Activated CD8-positive, alpha-beta T cell treated with anti-CD3 and anti-CD28 coated beads, Interleukin-2, amount 10 ng/mL, durations not matched to agents 7 days and 5 days (primary cell): ENCODE measurements around the gene MTMR12. TPM values are rescaled to one million over a fixed set of nuclear protein-coding genes. Genes with fewer than 3 reads are reported as not detected.
"Not testable (repeated sequence)": the region's sequence is repeated elsewhere in the genome, so short reads cannot be mapped to it uniquely, and the experiment has no call there.

ENCODE experiments used
- ATAC-seq: fragments of 150-1000 bp; cut with Tn5 transposase; one replicate; pipeline ENCODE4 v1.10.0; 2021; ENCODE audit warnings: moderate library complexity
- CTCF ChIA-PET: fragments of 350-600 bp; sonication (Branson Sonifier 250); formaldehyde crosslinking; loops from one replicate; lab custom pipeline; 2021; ENCODE audit warnings: antibody characterized with exemption; lab: Charles Lee
- POLR2A ChIA-PET: fragments of 350-600 bp; sonication (Branson Sonifier 250); formaldehyde crosslinking; loops from one replicate; lab custom pipeline; 2021; ENCODE audit warnings: antibody characterized with exemption; lab: Charles Lee
- DNase-seq: peaks from one replicate; pipeline ENCODE4 v3.0.0-alpha.2; 2020
- H3K27ac Mint-ChIP-seq: one replicate; pipeline ENCODE4 v1.8.0; 2021; ENCODE audit warnings: mild to moderate bottlenecking, mixed read lengths
- H3K27me3 Mint-ChIP-seq: one replicate; pipeline ENCODE4 v1.8.0; 2021; ENCODE audit warnings: low read depth, mixed read lengths
- H3K36me3 Mint-ChIP-seq: one replicate; pipeline ENCODE4 v1.8.0; 2021; ENCODE audit warnings: low read depth, mixed read lengths
- H3K4me1 Mint-ChIP-seq: one replicate; pipeline ENCODE4 v1.8.0; 2021; ENCODE audit warnings: low read depth, mixed read lengths
- H3K4me3 Mint-ChIP-seq: one replicate; pipeline ENCODE4 v1.8.0; 2021; ENCODE audit warnings: mild to moderate bottlenecking, mixed read lengths
- H3K9me3 Mint-ChIP-seq: one replicate; pipeline ENCODE4 v1.8.0; 2022; ENCODE audit warnings: mixed read lengths; ENCODE audit not compliant: insufficient read depth
- total RNA-seq, 2 experiments: library from RNA; stranded (reverse); gene quantifications; one replicate each; pipeline ENCODE4 v1.2.3, GENCODE V29; 2021

Gene MTMR12
- total RNA-seq, 2 experiments from 2014 or later: 23.9 to 29.4 TPM

DNA sequence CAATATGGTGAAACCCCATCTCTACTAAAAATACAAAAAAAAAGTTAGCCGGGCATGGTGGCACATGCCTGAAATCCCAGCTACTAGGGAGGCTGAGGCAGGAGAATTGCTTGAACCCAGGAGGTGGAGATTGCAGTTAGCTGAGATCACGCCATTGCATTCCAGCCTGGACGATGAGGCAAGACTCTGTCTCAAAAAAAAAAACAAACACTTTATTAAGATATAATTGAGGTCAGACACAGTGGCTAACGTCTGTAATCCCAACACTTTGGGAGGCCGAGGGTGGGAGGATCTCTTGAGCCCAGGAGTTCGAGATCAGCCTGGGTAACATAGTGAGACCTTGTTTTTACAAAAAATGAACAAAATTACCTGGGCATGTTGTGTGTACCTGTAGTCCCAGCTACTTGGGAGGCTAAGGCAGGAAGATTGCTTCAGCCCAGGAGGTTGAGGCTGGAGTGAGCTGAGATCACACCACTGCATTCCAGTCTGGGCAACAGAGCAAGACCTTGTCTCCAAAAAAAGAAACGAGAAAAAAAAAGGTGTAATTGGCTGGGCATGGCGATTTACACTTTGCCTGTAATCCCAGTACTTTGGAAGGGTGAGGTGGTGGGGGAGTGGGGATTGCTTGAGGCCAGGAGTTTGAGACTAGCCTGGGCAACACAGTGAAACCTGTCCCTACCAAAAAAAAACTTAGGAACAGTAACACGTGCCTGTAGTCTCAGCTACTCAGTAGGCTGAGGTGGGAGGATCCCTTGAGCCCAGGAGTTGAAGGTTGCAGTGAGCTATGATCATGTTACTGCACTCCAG is 16.6 kb downstream of the MTMR12 start:
- POLR2A ChIA-PET: interaction anchor here (0.6 kb wide), 1 partner anchor 228 kb away, joined by 5 read pairs; no protein-coding TSS in a partner anchor
- H3K4me1 Mint-ChIP-seq: peaks cover 32% of the 10 kb centered on the region
- H3K4me3 Mint-ChIP-seq, ATAC-seq, H3K27me3 Mint-ChIP-seq, H3K9me3 Mint-ChIP-seq, CTCF ChIA-PET, DNase-seq, H3K27ac Mint-ChIP-seq: not testable (repeated sequence)
- H3K36me3 Mint-ChIP-seq: peaks cover 48% of the 10 kb centered on the region

DNA sequence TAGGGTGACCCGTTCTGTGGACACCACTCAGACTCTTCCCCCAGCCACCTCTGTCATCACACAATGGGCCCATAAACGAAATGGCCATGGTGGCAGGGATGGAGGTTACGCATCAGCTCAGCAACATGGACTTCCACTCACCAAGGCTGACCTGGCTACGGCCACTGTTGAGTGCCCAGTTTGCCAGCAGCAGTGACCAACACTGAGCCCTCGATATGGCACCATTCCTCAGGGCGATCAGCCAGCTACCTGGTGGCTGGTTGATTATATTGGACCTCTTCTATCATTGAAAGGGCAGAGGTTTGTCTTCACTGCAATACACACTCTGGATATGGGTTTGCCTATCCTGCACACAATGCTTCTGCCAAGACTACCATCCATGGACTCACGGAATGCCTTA is 21.1 kb downstream of the MTMR12 start:
- CTCF ChIA-PET: no interaction called here
- no peak for DNase-seq
- Mint-ChIP-seq H3K27ac (no peak overlapping the region), H3K4me1 (peaks cover 6% of the 10 kb centered on the region), H3K36me3 (peaks cover 38% of the 10 kb centered on the region), H3K27me3 (no peaks in the 10 kb centered on the region), H3K4me3 (no peak overlapping the region), H3K9me3 (no peaks in the 10 kb centered on the region)
- no peak for ATAC-seq
- POLR2A ChIA-PET: no interaction called here

GRCh38 chr5:32290922-32291321 is 21.8 kb downstream of the MTMR12 start:
- ChIA-PET CTCF (no interaction called here), POLR2A (interaction anchor here (0.6 kb wide), 1 partner anchor 283 kb away, joined by 5 read pairs; no protein-coding TSS in a partner anchor)
- H3K27me3 Mint-ChIP-seq: no peaks in the 10 kb centered on the region
- peaks cover 34% of the 10 kb centered on the region for H3K36me3 Mint-ChIP-seq
- H3K9me3 Mint-ChIP-seq: no peaks in the 10 kb centered on the region
- ATAC-seq (no peak), DNase-seq (no peak)
- H3K27ac Mint-ChIP-seq: no peak overlapping the region
- peaks cover 6% of the 10 kb centered on the region for H3K4me1 Mint-ChIP-seq
- no peak overlapping the region for H3K4me3 Mint-ChIP-seq

DNA sequence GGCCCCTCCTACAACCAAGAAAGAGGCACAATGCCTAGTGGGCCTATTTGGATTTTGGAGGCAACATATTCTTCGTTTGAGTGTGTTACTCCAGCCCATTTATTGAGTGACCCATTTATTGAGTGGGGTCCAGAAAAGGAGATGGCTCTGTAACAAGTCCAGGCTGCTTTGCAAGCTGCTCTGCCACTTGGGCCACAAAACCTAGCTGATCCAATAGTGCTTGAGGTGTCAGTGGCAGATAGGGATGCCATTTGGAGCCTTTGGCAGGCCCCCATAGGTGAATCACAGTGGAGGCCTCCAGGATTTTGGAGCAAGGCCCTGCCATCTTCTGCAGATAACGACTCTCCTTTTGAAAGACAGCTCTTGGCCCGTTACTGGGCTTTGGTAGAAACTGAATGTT is 22.2 kb downstream of the MTMR12 start:
- H3K27ac Mint-ChIP-seq, DNase-seq, H3K4me1 Mint-ChIP-seq, H3K4me3 Mint-ChIP-seq, CTCF ChIA-PET, H3K27me3 Mint-ChIP-seq, ATAC-seq, H3K9me3 Mint-ChIP-seq: not testable (repeated sequence)
- H3K36me3 Mint-ChIP-seq: peaks cover 36% of the 10 kb centered on the region
- POLR2A ChIA-PET: interaction anchor here (0.6 kb wide), 1 partner anchor 283 kb away, joined by 5 read pairs; no protein-coding TSS in a partner anchor

- H3K4me3 Mint-ChIP-seq, H3K9me3 Mint-ChIP-seq, H3K27me3 Mint-ChIP-seq, H3K27ac Mint-ChIP-seq, ATAC-seq, CTCF ChIA-PET, H3K4me1 Mint-ChIP-seq, DNase-seq: not testable (repeated sequence)
- peaks cover 38% of the 10 kb centered on the region for H3K36me3 Mint-ChIP-seq
- POLR2A ChIA-PET: interaction anchor here (0.6 to 1.2 kb wide), 2 partner anchors 40 to 284 kb away, joined by 3 to 5 read pairs; no protein-coding TSS in a partner anchor
Measured at GRCh38 chr5:32289986-32290385, 22.8 kb downstream of the MTMR12 start.

DNA sequence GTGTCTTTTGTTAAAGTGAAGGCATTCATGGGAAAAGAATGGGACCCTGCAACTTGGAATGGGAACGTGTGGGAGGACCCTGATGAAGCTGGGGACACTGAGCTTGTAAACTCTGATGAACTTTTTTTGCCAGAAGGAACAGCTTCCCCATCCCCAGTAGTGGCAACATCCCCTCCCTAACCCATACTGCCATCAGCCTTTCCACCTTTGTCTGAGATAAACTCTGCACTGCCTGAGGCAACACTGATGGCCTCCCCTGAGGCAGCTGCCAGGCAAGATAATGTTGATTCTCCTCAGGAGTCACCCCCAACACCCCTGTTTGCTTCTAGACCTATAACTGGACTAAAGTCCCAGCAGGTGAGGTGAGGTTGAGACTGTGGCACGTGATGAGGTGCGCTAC is 24.6 kb downstream of the MTMR12 start:
- DNase-seq, POLR2A ChIA-PET, ATAC-seq, H3K4me3 Mint-ChIP-seq, H3K27ac Mint-ChIP-seq, H3K27me3 Mint-ChIP-seq, H3K9me3 Mint-ChIP-seq: not testable (repeated sequence)
- CTCF ChIA-PET: interaction anchor here (0.9 to 1.1 kb wide), 2 partner anchors 13 to 55 kb away, joined by 3 read pairs; no protein-coding TSS in a partner anchor
- peaks cover 27% of the 10 kb centered on the region for H3K36me3 Mint-ChIP-seq
- peaks cover 16% of the 10 kb centered on the region for H3K4me1 Mint-ChIP-seq

DNA sequence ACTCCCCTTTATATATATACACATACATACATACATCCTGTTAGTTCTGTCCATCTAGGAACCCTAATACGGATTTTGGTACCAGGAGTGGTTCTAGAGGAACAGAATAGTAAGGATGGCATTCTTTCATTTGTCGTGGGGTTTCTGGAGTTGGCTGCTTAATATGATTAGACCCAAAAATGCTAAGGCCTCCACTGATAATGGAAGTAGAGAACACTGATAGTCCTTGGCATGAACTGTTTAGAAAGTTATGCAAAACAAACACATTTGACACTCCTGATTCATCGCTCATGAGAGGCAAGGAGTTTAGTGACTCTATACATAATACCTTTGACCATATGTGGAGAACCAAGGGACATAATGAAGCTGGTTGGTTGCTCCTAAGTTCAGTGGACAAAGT is 25.2 kb downstream of the MTMR12 start:
- H3K9me3 Mint-ChIP-seq, DNase-seq, POLR2A ChIA-PET, H3K27ac Mint-ChIP-seq, H3K4me3 Mint-ChIP-seq, H3K27me3 Mint-ChIP-seq, ATAC-seq: not testable (repeated sequence)
- CTCF ChIA-PET: interaction anchor here (0.9 to 1.1 kb wide), 2 partner anchors 13 to 55 kb away, joined by 3 read pairs; no protein-coding TSS in a partner anchor
- Mint-ChIP-seq H3K36me3 (peaks cover 23% of the 10 kb centered on the region), H3K4me1 (peaks cover 16% of the 10 kb centered on the region)

GRCh38 chr5:32285510-32286138 is 27.1 kb downstream of the MTMR12 start:
- no peaks in the 10 kb centered on the region for H3K9me3 Mint-ChIP-seq
- CTCF ChIA-PET: interaction anchor here (0.6 to 1.2 kb wide), 2 partner anchors 37 to 54 kb away, joined by 3 read pairs; no protein-coding TSS in a partner anchor
- no peak overlapping the region for H3K27ac Mint-ChIP-seq
- POLR2A ChIA-PET: no interaction called here
- ATAC-seq (no peak), DNase-seq (no peak)
- H3K4me3 Mint-ChIP-seq: no peak overlapping the region
- H3K4me1 Mint-ChIP-seq: peaks cover 24% of the 10 kb centered on the region
- H3K36me3 Mint-ChIP-seq: peaks cover 19% of the 10 kb centered on the region
- H3K27me3 Mint-ChIP-seq: no peaks in the 10 kb centered on the region

- Mint-ChIP-seq H3K4me3 (no peak overlapping the region), H3K27me3 (no peaks in the 10 kb centered on the region), H3K9me3 (no peaks in the 10 kb centered on the region), H3K27ac (no peak overlapping the region), H3K36me3 (peaks cover 28% of the 10 kb centered on the region), H3K4me1 (peaks cover 39% of the 10 kb centered on the region)
- ATAC-seq: peak; percentile 43
- DNase-seq: no peak
- CTCF ChIA-PET: interaction anchor here (1.3 to 2.1 kb wide), 4 partner anchors 14 to 52 kb away, joined by 3 to 6 read pairs (median 4); no protein-coding TSS in a partner anchor
- POLR2A ChIA-PET: interaction anchor here (0.6 to 0.7 kb wide), 2 partner anchors 10 to 303 kb away, joined by 3 read pairs; no protein-coding TSS in a partner anchor
Measured at GRCh38 chr5:32283539-32284377, 29.0 kb downstream of the MTMR12 start.

GRCh38 chr5:32283061-32283460 is 29.7 kb downstream of the MTMR12 start:
- no peak for ATAC-seq
- H3K27me3 Mint-ChIP-seq: no peaks in the 10 kb centered on the region
- CTCF ChIA-PET: interaction anchor here (1.1 to 2.1 kb wide), 4 partner anchors 15 to 51 kb away, joined by 3 to 6 read pairs (median 4); no protein-coding TSS in a partner anchor

GRCh38 chr5:32282633-32283032 is 30.1 kb downstream of the MTMR12 start:
- POLR2A ChIA-PET: interaction anchor here (0.7 kb wide), 1 partner anchor 12 kb away, joined by 3 read pairs; no protein-coding TSS in a partner anchor

More at GRCh38 chr5:32283061-32283460, 29.7 kb downstream of the MTMR12 start:
- peaks cover 46% of the 10 kb centered on the region for H3K4me1 Mint-ChIP-seq
- POLR2A ChIA-PET: interaction anchor here (0.7 kb wide), 1 partner anchor 11 kb away, joined by 3 read pairs; no protein-coding TSS in a partner anchor
- no peaks in the 10 kb centered on the region for H3K9me3 Mint-ChIP-seq
- no peak overlapping the region for H3K4me3 Mint-ChIP-seq
- DNase-seq: no peak
- no peak overlapping the region for H3K27ac Mint-ChIP-seq
- H3K36me3 Mint-ChIP-seq: peaks cover 29% of the 10 kb centered on the region

More at GRCh38 chr5:32282633-32283032, 30.1 kb downstream of the MTMR12 start:
- Mint-ChIP-seq H3K4me3 (no peak overlapping the region), H3K27me3 (no peaks in the 10 kb centered on the region), H3K36me3 (peaks cover 30% of the 10 kb centered on the region), H3K4me1 (peaks cover 50% of the 10 kb centered on the region), H3K27ac (no peak overlapping the region), H3K9me3 (no peaks in the 10 kb centered on the region)
- ATAC-seq (no peak), DNase-seq (no peak)
- CTCF ChIA-PET: interaction anchor here (1.1 to 1.5 kb wide), 2 partner anchors 47 to 51 kb away, joined by 3 to 6 read pairs; no protein-coding TSS in a partner anchor
